ENCODE measurements around the gene ATP5F1D. TPM values are rescaled to one million over a fixed set of nuclear protein-coding genes. Genes with fewer than 3 reads are reported as not detected.
A peak's percentile ranks its signal among the peaks of the same experiment; 100 is the strongest.

The ATP5F1D gene
- total and polyA plus RNA-seq, 12 donors: 491 to 2,879 (median 562) TPM

GRCh38 chr19:1214862-1215731 lies 26.5 kb upstream of the ATP5F1D start:
- peak; percentile 74 to 79 for DNase-seq
- peak overlapping the region in 8 of 10 donors; percentile 7 to 30 (median 23) for H3K4me3 ChIP-seq
- no peaks in the 10 kb centered on the region for H3K9me3 ChIP-seq
- H3K36me3 ChIP-seq: peaks cover 0 to 30% (median 2%) of the 10 kb centered on the region in 9 donors
- peak overlapping the region; percentile 74 to 94 (median 92) for H3K27ac ChIP-seq
- ATAC-seq: peak; percentile 42 to 81 (median 70)
- peak in 1 of 9 donors; percentile 19 for TF ChIP-seq CTCF (IDR thresholded peaks at IDR 0.05)
- WGBS, 2 donors: 36 to 49% methylated on average over 26 of the region's 26 CpGs
- H3K27me3 ChIP-seq: no peaks in the 10 kb centered on the region
- intact Hi-C loops (cut with DNase I): no loop called here
- H3K4me1 ChIP-seq: peaks cover 48 to 99% (median 85%) of the 10 kb centered on the region in 9 donors

- DNase-seq (no peak), ATAC-seq (no peak)
- H3K27ac ChIP-seq: peak overlapping the region in 9 of 10 donors; percentile 80 to 94 (median 92)
- H3K9me3 ChIP-seq: no peaks in the 10 kb centered on the region
- no peaks in the 10 kb centered on the region for H3K27me3 ChIP-seq
- peaks cover 0 to 38% (median 17%) of the 10 kb centered on the region in 9 donors for H3K36me3 ChIP-seq
- 79 to 83% methylated on average over 12 of the region's 12 CpGs for WGBS, 2 donors
- peaks cover 44 to 99% (median 88%) of the 10 kb centered on the region in 9 donors for H3K4me1 ChIP-seq
- no peak for TF ChIP-seq CTCF (IDR thresholded peaks at IDR 0.05)
- intact Hi-C loops (cut with DNase I): no loop called here
- no peak overlapping the region for H3K4me3 ChIP-seq
These were observed 24.8 kb upstream of the ATP5F1D start for GRCh38 chr19:1216756-1217155.

DNA sequence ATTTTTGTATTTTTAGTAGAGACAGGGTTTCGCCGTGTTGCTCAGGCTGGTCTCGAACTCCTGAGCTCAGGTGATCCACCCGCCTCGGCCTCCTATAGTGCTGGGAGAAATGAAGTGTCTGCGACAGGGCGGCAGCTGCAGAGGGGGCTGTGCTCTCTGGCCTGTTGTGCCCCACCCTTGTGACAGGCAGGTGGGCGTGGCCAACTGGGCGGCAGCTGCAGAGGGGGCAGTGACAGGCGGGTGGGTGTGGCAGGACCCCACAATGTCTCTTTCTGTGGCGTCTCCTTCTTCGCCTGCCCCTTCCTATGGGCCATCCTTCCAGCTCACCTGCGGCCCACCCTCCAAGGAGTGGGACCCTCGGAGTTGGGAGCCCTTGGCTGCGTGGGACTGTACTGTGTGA lies 24.2 kb upstream of the ATP5F1D start:
- H3K4me3 ChIP-seq: no peak overlapping the region
- intact Hi-C loops (cut with DNase I): no loop called here
- DNase-seq (no peak), ATAC-seq (no peak)
- no peak for TF ChIP-seq CTCF (IDR thresholded peaks at IDR 0.05)
- peak overlapping the region; percentile 80 to 94 (median 92) for H3K27ac ChIP-seq
- no peaks in the 10 kb centered on the region for H3K9me3 ChIP-seq
- no peaks in the 10 kb centered on the region for H3K27me3 ChIP-seq
- H3K36me3 ChIP-seq: peaks cover 0 to 42% (median 14%) of the 10 kb centered on the region in 9 donors
- 78 to 84% methylated on average over 15 of the region's 15 CpGs for WGBS, 2 donors
- peaks cover 45 to 99% (median 89%) of the 10 kb centered on the region in 9 donors for H3K4me1 ChIP-seq

GRCh38 chr19:1218751-1219567 lies 22.6 kb upstream of the ATP5F1D start:
- DNase-seq (no peak), ATAC-seq (no peak)
- H3K4me3 ChIP-seq: no peak overlapping the region
- no peaks in the 10 kb centered on the region for H3K9me3 ChIP-seq
- peaks cover 4 to 54% (median 21%) of the 10 kb centered on the region in 9 donors for H3K36me3 ChIP-seq
- peaks cover 41 to 97% (median 83%) of the 10 kb centered on the region in 9 donors for H3K4me1 ChIP-seq
- no peaks in the 10 kb centered on the region for H3K27me3 ChIP-seq
- WGBS, 2 donors: 84 to 85% methylated on average over 37 of the region's 37 CpGs
- peak overlapping the region; percentile 80 to 94 (median 92) for H3K27ac ChIP-seq
- intact Hi-C loops (cut with DNase I): no loop called here
- TF ChIP-seq CTCF (IDR thresholded peaks at IDR 0.05): no peak
